Adrenal gland (tissue), 5 donors: ENCODE measurements around the gene LRBA.

ENCODE experiments used
- POLR2A ChIP-seq, 2 donors: fragments of 450-650 bp; IDR thresholded peaks; one replicate each; pipeline ENCODE4 v1.6.1; 2017; ENCODE audit warnings: antibody characterized with exemption in 2 of 2, mild to moderate bottlenecking in 2 of 2, moderate library complexity in 1 of 2
- TF ChIP-seq, protein P1 (sequence below), 6 experiments: fragments of 450-650 bp in 4 of 6; fragments of 200-600 bp in 2 of 6; sonication (generic) in 1 of 6; IDR thresholded peaks; 1 replicate in 5 of 6; 2 replicates in 1 of 6; pipeline versions ENCODE4 v1.5.1 to v1.8.0; 2016 to 2021; ENCODE audit warnings: antibody characterized with exemption in 6 of 6, mild to moderate bottlenecking in 2 of 6, moderate library complexity in 1 of 6
- donor health status: DM: no; HTN: no; CAD: no.

DNA sequence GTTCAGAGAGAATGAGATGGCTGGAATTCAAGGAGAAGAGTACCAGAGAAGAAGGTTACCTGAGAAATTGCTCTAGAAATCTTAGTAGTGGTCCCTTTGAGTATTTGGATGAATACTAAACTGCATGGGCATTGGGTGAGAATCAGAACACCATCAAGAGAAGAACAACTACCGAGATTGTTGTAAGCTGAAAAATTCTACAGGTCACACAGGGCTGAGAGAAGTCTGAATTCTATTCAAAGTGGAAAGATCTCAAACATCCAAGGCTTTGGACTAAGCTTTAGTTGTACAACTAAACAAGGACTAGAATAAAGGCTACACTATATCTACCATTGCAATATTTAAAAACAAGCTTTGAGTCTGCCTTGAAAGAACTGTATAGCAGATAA lies 40.8 kb downstream of the LRBA start:
- TF ChIP-seq, protein P1, sequence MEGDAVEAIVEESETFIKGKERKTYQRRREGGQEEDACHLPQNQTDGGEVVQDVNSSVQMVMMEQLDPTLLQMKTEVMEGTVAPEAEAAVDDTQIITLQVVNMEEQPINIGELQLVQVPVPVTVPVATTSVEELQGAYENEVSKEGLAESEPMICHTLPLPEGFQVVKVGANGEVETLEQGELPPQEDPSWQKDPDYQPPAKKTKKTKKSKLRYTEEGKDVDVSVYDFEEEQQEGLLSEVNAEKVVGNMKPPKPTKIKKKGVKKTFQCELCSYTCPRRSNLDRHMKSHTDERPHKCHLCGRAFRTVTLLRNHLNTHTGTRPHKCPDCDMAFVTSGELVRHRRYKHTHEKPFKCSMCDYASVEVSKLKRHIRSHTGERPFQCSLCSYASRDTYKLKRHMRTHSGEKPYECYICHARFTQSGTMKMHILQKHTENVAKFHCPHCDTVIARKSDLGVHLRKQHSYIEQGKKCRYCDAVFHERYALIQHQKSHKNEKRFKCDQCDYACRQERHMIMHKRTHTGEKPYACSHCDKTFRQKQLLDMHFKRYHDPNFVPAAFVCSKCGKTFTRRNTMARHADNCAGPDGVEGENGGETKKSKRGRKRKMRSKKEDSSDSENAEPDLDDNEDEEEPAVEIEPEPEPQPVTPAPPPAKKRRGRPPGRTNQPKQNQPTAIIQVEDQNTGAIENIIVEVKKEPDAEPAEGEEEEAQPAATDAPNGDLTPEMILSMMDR (IDR thresholded peaks at IDR 0.05) = no peak
- no peak for TF ChIP-seq POLR2A (IDR thresholded peaks at IDR 0.05)
